K562 (cell line): ENCODE measurements around the gene SLC48A1. TPM values are rescaled to one million over a fixed set of nuclear protein-coding genes. Genes with fewer than 3 reads are reported as not detected.

Experiments
- MGA ChIP-seq: fragments of 450-650 bp; IDR thresholded peaks from 2 replicates; pipeline ENCODE4 v1.6.1; 2016; ENCODE audit warnings: mild to moderate bottlenecking, moderate library complexity
- polyA plus RNA-seq, 8 experiments: library from polyadenylated mRNA; depleted of rRNA in 4 of 8; stranded (reverse) in 5 of 8; unstranded in 3 of 8; fragments of >200 nt; fragmentation: Nextera tagmentation in 2 of 8; fragmentation: Illumina TruSeq in 1 of 8; extraction: Ambion mirVana in 2 of 8; extraction: Trizol in 1 of 8; gene quantifications; 2 replicates each; pipeline versions ENCODE4 v1.2.1 to v1.2.3, GENCODE V29; 2011 to 2014; ENCODE audit warnings: inconsistent platforms in 1 of 8, missing spikeins in 1 of 8
- total RNA-seq, 7 experiments: library from RNA; depleted of rRNA in 6 of 7; stranded (reverse); fragments of >200 nt in 6 of 7; fragmentation: Illumina TruSeq in 2 of 7; extraction: Trizol in 2 of 7; gene quantifications; 2 replicates each; pipeline versions ENCODE4 v1.2.1 to v1.2.3, GENCODE V29; 2011 to 2021; ENCODE audit warnings: low replicate concordance in 1 of 7

SLC48A1 gene
- total and polyA plus RNA-seq, 9 of the 15 experiments (the other 6 are each of a cell fraction or from before 2014, with no cell fraction given): 10.7 to 37.5 (median 18.7) TPM

- TF ChIP-seq MGA: no peak
Observed at GRCh38 chr12:47807338-47807737, 34.3 kb downstream of the SLC48A1 start (continued).
